IMR-90 (cell line): ENCODE data around the gene ABO. TPM values are rescaled to one million over a fixed set of nuclear protein-coding genes. Genes with fewer than 3 reads are reported as not detected.

Experiments used
- ATAC-seq: fragments of 200-7000 bp; cut with Tn5 transposase; 2 replicates; pipeline ENCODE4 v1.9.1; 2020; ENCODE audit warnings: low read depth, mild to moderate bottlenecking, moderate library complexity
- BruUV-seq: library from RNA; stranded (reverse); fragments of 400-500 nt; replicated peaks from 2 replicates; lab custom pipeline; 2021; lab: Mats Ljungman, UMichigan
- CTCF ChIA-PET: fragments of 300-600 bp; formaldehyde crosslinking; extraction: SDS; loops from one replicate; lab custom pipeline; 2021; ENCODE audit warnings: antibody characterized with exemption; lab: Yijun Ruan, JAX
- POLR2A ChIA-PET: fragments of 300-600 bp; sonication (Branson Sonifier 250); formaldehyde crosslinking; loops from one replicate; lab custom pipeline; 2022; ENCODE audit warnings: antibody characterized with exemption; ENCODE audit not compliant: unreplicated experiment; lab: Charles Lee
- DNase-seq: peaks from one replicate; pipeline ENCODE4 v3.0.0; 2013
- H2AFZ ChIP-seq: replicated peaks from 2 replicates; pipeline ENCODE3; 2013; ENCODE audit warnings: low read length, mild to moderate bottlenecking; ENCODE audit not compliant: poor library complexity
- H2AK5ac ChIP-seq: 2 replicates; pipeline ENCODE4 v1.6.1; 2013; ENCODE audit warnings: low read depth, low read length, inconsistent platforms
- H2AK9ac ChIP-seq: replicated peaks from 2 replicates; pipeline ENCODE3; 2013; ENCODE audit warnings: mild to moderate bottlenecking, low read depth, low read length, moderate library complexity; ENCODE audit not compliant: poor library complexity
- H2BK120ac ChIP-seq: 2 replicates; pipeline ENCODE4 v1.6.1; 2013; ENCODE audit warnings: low read depth, low read length, inconsistent platforms
- H2BK15ac ChIP-seq: 3 replicates; pipeline ENCODE4 v1.6.1; 2013; ENCODE audit warnings: low read depth, low read length, inconsistent platforms
- H2BK20ac ChIP-seq: 2 replicates; pipeline ENCODE4 v1.6.1; 2013; ENCODE audit warnings: low read depth, mild to moderate bottlenecking, inconsistent platforms, low read length, moderate library complexity
- H2BK5ac ChIP-seq: 2 replicates; pipeline ENCODE4 v1.6.1; 2013; ENCODE audit warnings: mild to moderate bottlenecking, low read depth, low read length, inconsistent platforms; ENCODE audit not compliant: poor library complexity, severe bottlenecking
- H3K14ac ChIP-seq: replicated peaks from 2 replicates; pipeline ENCODE4 v1.6.1; 2013; ENCODE audit warnings: low read depth, low read length, inconsistent platforms
- H3K18ac ChIP-seq: 2 replicates; pipeline ENCODE4 v1.6.1; 2013; ENCODE audit warnings: low read depth, low read length, control low read depth
- H3K23ac ChIP-seq: 2 replicates; pipeline ENCODE4 v1.6.1; 2013; ENCODE audit warnings: low read depth, low read length, inconsistent platforms
- H3K27ac ChIP-seq: 2 replicates; pipeline ENCODE4 v1.5.1; 2013; ENCODE audit warnings: mild to moderate bottlenecking, control low read depth, low read length; ENCODE audit not compliant: insufficient read depth
- H3K27me3 ChIP-seq: 2 replicates; pipeline ENCODE4 v1.6.1; 2013; ENCODE audit warnings: low read length; ENCODE audit not compliant: control insufficient read depth, insufficient read depth
- H3K36me3 ChIP-seq: 2 replicates; pipeline ENCODE4 v1.6.1; 2013; ENCODE audit warnings: low read length, mixed read lengths; ENCODE audit not compliant: control insufficient read depth, insufficient read depth
- H3K4ac ChIP-seq: 2 replicates; pipeline ENCODE4 v1.6.1; 2013; ENCODE audit warnings: low read depth, low read length, inconsistent platforms
- H3K4me1 ChIP-seq: 2 replicates; pipeline ENCODE4 v1.6.1; 2013; ENCODE audit warnings: low read length, mixed read lengths; ENCODE audit not compliant: control insufficient read depth, insufficient read depth
- H3K4me2 ChIP-seq: 2 replicates; pipeline ENCODE4 v1.6.1; 2013; ENCODE audit warnings: low read depth, mild to moderate bottlenecking, control low read depth, low read length, moderate library complexity
- H3K4me3 ChIP-seq: 2 replicates; pipeline ENCODE4 v1.5.1; 2013; ENCODE audit warnings: low read depth, mild to moderate bottlenecking, control low read depth, low read length, moderate library complexity; ENCODE audit not compliant: insufficient read depth
- H3K56ac ChIP-seq: 2 replicates; pipeline ENCODE4 v1.6.1; 2013; ENCODE audit warnings: low read length, inconsistent platforms; ENCODE audit not compliant: insufficient read depth; ENCODE audit errors: extremely low read depth
- H3K79me1 ChIP-seq, 2 experiments: 2 replicates each; pipeline ENCODE4 v1.6.1; 2013; ENCODE audit warnings: low read length in 2 of 2, inconsistent platforms in 1 of 2, low read depth in 1 of 2
- H3K9ac ChIP-seq: 2 replicates; pipeline ENCODE4 v1.6.1; 2013; ENCODE audit warnings: low read depth, low read length, control low read depth
- H3K9me1 ChIP-seq: 2 replicates; pipeline ENCODE4 v1.6.1; 2013; ENCODE audit warnings: low read length, inconsistent platforms; ENCODE audit not compliant: insufficient read depth
- H3K9me3 ChIP-seq: 2 replicates; pipeline ENCODE4 v1.6.1; 2013; ENCODE audit warnings: low read length; ENCODE audit not compliant: control insufficient read depth, insufficient read depth
- H4K20me1 ChIP-seq: 2 replicates; pipeline ENCODE4 v1.6.1; 2013; ENCODE audit warnings: low read length, inconsistent platforms; ENCODE audit not compliant: insufficient read depth
- H4K5ac ChIP-seq: 2 replicates; pipeline ENCODE4 v1.6.1; 2013; ENCODE audit warnings: mild to moderate bottlenecking, low read depth, low read length, control low read depth
- H4K8ac ChIP-seq, 2 experiments: 2 replicates each; pipeline ENCODE4 v1.6.1; 2013; ENCODE audit warnings: low read depth in 2 of 2, low read length in 2 of 2, control low read depth in 1 of 2, inconsistent platforms in 1 of 2
- H4K91ac ChIP-seq: 2 replicates; pipeline ENCODE4 v1.6.1; 2013; ENCODE audit warnings: low read depth, low read length, inconsistent platforms; ENCODE audit not compliant: insufficient read depth
- CEBPB ChIP-seq: IDR thresholded peaks from 2 replicates; pipeline ENCODE4 v1.6.1; 2012; ENCODE audit warnings: low read depth, low read length, improper control_type of control experiment
- CTCF ChIP-seq: conservative IDR thresholded peaks from 2 replicates; pipeline ENCODE4 v1.5.1; 2012; ENCODE audit warnings: mild to moderate bottlenecking, low read depth, low read length, improper control_type of control experiment
- NFE2L2 ChIP-seq: fragments of 150-350 bp; IDR thresholded peaks from 2 replicates; pipeline ENCODE4 v1.6.1; 2016; ENCODE audit warnings: low read depth, mild to moderate bottlenecking, low read length
- WGBS, 2 experiments: methylation state at CpG; one replicate each; pipeline versions ENCODE4 v1.1.5 to v1.1.7; 2013; ENCODE audit warnings: missing lambda C conversion rate in 2 of 2; ENCODE audit not compliant: insufficient read length in 1 of 2; ENCODE audit errors: extremely low coverage in 2 of 2; 5-methylcytosine and 5-hydroxymethylcytosine counted together
- dilution Hi-C: fragments of 300-500 bp; cut with HindIII; formaldehyde crosslinking; loops from one replicate; pipeline ENCODE4 v1.14.3; 2018; ENCODE audit warnings: low sequenced_read_pairs; ENCODE audit not compliant: unreplicated experiment
- in situ Hi-C: fragments of 300-500 bp; cut with MboI; formaldehyde crosslinking; loops from 3 replicates; pipeline ENCODE4 v1.14.3; 2019; ENCODE audit warnings: low sequenced_read_pairs, inconsistent platforms, mixed read lengths
- intact Hi-C: fragments of 100-400 bp; cut with micrococcal nuclease; formaldehyde crosslinking; loops from 2 replicates; pipeline ENCODE4 v1.10.0; 2022
- polyA plus RNA-seq, 3 experiments: library from polyadenylated mRNA; depleted of rRNA; stranded (reverse); fragments of >200 nt; gene quantifications; 2 replicates each; pipeline ENCODE4 v1.2.3, GENCODE V29; 2012; ENCODE audit warnings: low replicate concordance in 1 of 3
- total RNA-seq: library from RNA; depleted of rRNA; stranded (reverse); fragments of >200 nt; gene quantifications from 2 replicates; pipeline ENCODE4 v1.2.3, GENCODE V29; 2012

The ABO gene
- total and polyA plus RNA-seq, 2 of the 4 experiments (the other 2 are of a cell fraction): not detected

GRCh38 chr9:133262226-133262625 is 12.8 kb downstream of the ABO start:
- 48% methylated on average over 3 of the region's 11 CpGs; no CpG with 5 or more reads in 1 of the 2 experiments for WGBS, 2 experiments
- H2BK20ac ChIP-seq: no peak overlapping the region
- no peak overlapping the region for H3K4me2 ChIP-seq
- H3K23ac ChIP-seq: no peak overlapping the region
- no peak overlapping the region for H2BK120ac ChIP-seq
- dilution Hi-C loops: no loop called here
- ChIA-PET CTCF (no interaction called here), POLR2A (no interaction called here)
- no peaks in the 10 kb centered on the region for H4K20me1 ChIP-seq
- intact Hi-C loops: no loop called here
- no peak overlapping the region for H2AFZ ChIP-seq
- no peak overlapping the region for H2AK9ac ChIP-seq
- H3K9me1 ChIP-seq: no peaks in the 10 kb centered on the region
- H2BK5ac ChIP-seq: no peak overlapping the region
- no peak overlapping the region for H3K14ac ChIP-seq
- no TSS peak for BruUV-seq
- ATAC-seq: no peak
- H3K9ac ChIP-seq: no peak overlapping the region
- in situ Hi-C loops: no loop called here
- no peak overlapping the region for H2BK15ac ChIP-seq
- H4K91ac ChIP-seq: no peak overlapping the region
- H3K4me1 ChIP-seq: no peaks in the 10 kb centered on the region
- H3K4me3 ChIP-seq: no peak overlapping the region
- no peaks in the 10 kb centered on the region for H3K9me3 ChIP-seq
- no peak for DNase-seq
- H4K5ac ChIP-seq: no peak overlapping the region
- no peak overlapping the region for H3K18ac ChIP-seq
- no peaks in the 10 kb centered on the region for H3K79me1 ChIP-seq
- no peak overlapping the region for H3K56ac ChIP-seq
- H4K8ac ChIP-seq: no peak overlapping the region
- H2AK5ac ChIP-seq: no peak overlapping the region
- TF ChIP-seq NFE2L2 (no peak), CEBPB (no peak), CTCF (no peak)
- peaks cover 23% of the 10 kb centered on the region; the same call in 1 of the 2 replicates for H3K27me3 ChIP-seq
- H3K36me3 ChIP-seq: no peaks in the 10 kb centered on the region
- no peak overlapping the region for H3K27ac ChIP-seq
- H3K4ac ChIP-seq: no peak overlapping the region
